HPDE6-E6E7 (cell line): Measurements from ENCODE around the gene MAPKAP1.

Experiments used
- DNase-seq: peaks from one replicate; pipeline ENCODE4 v3.0.0; 2011; ENCODE audit warnings: missing footprints; ENCODE audit errors: extremely low spot score

MAPKAP1 gene

GRCh38 chr9:125564631-125565030 is 142.4 kb downstream of the MAPKAP1 start:
- no peak for DNase-seq

DNA sequence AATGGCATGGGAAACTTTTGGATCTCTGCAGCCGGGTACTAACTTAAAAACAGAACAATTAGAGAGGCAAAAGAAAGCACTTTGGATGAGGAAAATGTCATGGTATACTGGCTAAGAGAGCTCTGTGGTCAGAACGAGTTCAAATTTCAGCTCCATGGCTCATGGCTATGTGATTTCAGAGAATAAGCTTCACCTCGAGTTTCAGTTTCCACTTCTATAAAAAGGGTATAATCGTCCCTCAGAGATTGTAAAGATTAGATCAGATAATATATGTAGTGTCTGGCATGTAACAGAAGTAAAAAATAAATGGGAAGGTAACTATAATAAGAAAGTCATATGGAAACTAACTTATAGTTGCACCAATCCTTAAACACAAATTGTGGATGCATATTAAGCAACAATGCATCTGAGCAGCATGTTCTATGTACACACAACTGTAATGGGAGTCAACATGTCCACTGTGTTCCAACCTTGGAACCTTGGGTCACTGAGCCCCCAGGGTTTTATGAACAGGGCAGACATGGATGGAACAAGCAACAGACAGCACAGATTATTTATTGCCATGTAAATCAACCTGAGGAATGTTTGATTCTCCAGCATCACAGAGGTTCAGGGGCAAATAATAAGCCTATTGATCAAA is 145.4 kb downstream of the MAPKAP1 start:
- no peak for DNase-seq

GRCh38 chr9:125559894-125560293 is 147.1 kb downstream of the MAPKAP1 start:
- no peak for DNase-seq

- DNase-seq = no peak
These were observed 147.8 kb downstream of the MAPKAP1 start for GRCh38 chr9:125559194-125559593.

- DNase-seq = peak; percentile 72
These were observed 148.4 kb downstream of the MAPKAP1 start for GRCh38 chr9:125558453-125559092.

GRCh38 chr9:125556046-125556721 is 150.8 kb downstream of the MAPKAP1 start:
- no peak for DNase-seq

- DNase-seq = no peak
These were observed 152.3 kb downstream of the MAPKAP1 start for GRCh38 chr9:125554726-125555125.

GRCh38 chr9:125551781-125552180 is 155.2 kb downstream of the MAPKAP1 start:
- DNase-seq = no peak

DNA sequence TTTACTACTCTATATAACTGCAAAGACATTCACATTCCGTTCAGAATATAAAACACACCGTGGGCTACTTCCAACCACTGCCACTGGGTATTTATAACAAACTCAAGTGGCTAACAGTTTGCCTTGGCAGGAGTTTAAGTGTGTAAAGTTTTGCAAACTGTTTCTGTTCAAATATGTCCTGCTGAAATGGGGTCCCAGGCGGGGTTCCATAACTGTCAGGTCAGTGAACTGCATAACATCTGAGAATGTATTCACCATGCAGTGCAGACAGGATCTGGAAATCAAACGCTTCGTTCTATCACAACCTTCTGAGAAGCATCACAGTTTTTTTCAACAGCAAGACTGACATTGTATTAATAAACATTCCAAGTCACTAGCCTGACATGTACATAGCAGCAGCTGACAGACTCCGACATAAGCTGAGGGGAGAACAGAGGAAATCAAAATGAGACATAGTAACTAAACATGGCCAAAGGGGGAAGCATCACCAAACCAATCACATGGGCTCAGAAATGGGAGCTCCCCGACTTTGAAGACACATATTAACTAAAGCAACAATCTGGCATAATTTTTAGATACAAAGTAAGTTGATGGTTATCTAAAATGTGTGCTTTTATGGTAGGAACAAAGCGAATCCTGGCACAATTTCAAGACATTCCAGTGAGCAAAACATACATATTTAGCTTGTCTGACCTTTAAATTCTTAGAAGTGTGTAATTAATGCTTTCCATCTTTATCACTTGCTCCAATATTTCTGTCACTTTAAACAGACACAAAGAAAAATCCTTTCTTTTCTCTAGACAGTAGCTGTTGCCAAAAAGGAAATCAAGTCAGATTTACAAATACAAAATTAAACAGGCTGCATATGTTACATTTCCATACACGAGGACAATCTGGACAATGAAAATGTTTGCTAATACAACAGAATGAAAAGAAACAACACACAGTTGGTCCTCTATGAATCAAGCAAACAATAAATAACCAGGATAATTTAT is 156.8 kb downstream of the MAPKAP1 start:
- DNase-seq = no peak

GRCh38 chr9:125549465-125549871 is 157.5 kb downstream of the MAPKAP1 start:
- DNase-seq = no peak

- DNase-seq = no peak
These were observed 158.0 kb downstream of the MAPKAP1 start for GRCh38 chr9:125549039-125549438.

DNA sequence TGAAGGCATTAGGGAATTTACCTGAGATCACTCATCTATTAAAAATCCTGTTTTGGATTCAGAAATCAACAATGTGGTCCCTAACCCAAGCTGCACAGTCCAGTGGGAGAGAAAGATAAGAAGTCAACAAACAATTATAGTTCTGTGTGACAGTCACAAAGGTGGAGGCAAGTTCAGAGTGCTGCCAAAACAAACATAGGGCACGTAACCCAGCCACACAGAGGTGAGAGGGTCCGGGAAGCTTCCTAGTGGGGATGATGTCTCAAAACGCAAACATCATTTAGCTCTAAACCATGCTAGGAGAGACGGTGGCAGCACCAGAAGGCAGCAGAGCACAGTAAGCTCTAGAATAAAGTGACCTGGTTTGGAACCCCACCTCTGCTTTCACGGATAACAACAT is 158.9 kb downstream of the MAPKAP1 start:
- DNase-seq = no peak

- no peak for DNase-seq
These were observed 159.6 kb downstream of the MAPKAP1 start for GRCh38 chr9:125547368-125547767.

DNA sequence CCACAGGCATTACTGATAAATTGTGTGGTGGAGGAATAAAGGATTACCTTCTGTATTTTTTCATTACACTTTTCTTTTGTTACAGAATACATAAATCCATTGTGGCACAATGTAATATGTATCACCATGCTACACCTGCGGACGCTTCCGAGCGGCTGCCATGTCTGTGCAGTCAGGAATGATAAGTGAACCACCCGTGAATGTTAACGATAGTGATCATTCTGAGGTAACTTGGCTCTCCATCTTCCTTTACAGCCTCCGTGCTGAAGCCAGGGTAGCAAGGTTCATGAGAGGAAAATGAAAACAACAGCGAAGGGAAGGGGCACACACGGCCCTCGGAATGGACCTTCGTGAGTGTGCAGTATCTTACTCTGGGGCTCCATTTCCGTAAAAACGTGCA is 161.2 kb downstream of the MAPKAP1 start:
- DNase-seq = no peak

DNA sequence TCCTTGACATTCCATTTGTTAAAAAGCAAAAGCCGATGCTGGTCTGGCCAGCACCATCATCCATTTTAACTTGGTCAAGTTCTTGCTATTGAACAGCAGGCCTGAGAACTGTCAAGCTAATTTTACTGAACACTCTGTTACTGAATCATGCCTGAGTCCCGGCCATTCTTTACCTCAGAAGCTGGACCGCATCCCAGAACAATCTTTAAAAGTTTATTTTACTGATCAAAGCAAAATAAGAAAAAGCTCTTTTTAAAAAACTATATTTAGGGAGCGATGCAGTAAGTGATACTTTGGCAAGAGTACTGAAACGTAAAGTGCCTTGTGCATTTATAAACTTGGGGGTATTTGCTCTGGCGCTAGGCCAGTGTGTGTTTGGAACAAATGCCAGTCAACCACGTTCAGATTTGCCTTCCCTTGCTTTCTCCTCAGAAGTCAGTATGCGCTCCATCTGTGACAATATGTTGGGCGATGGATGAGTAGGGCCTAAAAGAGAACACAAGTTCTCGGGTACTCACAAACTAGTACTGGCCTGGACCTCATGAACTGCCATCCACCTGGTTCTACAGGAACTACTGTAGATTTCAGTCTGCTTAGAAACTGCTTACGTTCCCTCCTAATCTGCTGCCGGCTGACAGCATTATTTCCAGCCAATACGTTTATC is 161.9 kb downstream of the MAPKAP1 start:
- no peak for DNase-seq

- no peak for DNase-seq
These were observed 162.5 kb downstream of the MAPKAP1 start for GRCh38 chr9:125544484-125544883.

- no peak for DNase-seq
These were observed 165.2 kb downstream of the MAPKAP1 start for GRCh38 chr9:125541840-125542243.

DNA sequence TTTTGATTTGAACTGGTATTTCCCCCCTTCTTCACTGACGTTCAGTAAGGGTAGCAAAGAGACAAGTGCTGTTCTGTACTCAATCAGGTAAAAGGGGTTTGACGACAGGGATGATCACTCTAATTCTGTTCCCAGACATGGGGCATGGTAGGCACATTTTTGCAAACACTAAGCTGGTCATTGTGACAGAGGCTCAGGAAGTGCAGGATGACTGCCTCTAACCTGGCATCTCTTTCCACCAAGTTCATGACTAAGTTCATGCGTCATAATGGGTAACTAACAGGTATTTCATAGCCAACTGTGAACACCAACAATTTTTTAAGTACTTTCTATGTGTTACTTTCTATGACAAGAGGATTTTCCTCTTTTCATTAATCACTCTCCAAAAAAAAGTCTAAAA is 166.5 kb downstream of the MAPKAP1 start:
- DNase-seq = peak; percentile 56

DNA sequence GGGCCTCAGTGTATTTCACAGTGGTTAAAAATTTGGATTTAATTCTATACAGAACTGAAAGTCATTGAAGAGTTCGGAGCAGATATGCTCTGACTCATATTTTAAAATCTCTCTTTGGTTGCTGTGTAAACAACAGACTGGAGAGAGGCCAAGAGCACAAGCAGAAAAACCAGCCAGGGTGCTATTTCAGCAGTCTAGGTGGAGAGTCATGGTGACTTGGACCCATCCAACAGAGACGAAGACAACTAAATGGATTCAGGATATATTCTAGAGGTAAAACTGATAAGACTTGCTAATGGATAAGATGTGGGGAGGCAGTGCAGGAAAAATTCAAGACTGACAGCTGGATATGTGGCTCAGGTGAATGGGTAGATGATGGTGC is 168.9 kb downstream of the MAPKAP1 start:
- peak; percentile 86 for DNase-seq

- DNase-seq = no peak
These were observed 169.4 kb downstream of the MAPKAP1 start for GRCh38 chr9:125537442-125538091.

DNA sequence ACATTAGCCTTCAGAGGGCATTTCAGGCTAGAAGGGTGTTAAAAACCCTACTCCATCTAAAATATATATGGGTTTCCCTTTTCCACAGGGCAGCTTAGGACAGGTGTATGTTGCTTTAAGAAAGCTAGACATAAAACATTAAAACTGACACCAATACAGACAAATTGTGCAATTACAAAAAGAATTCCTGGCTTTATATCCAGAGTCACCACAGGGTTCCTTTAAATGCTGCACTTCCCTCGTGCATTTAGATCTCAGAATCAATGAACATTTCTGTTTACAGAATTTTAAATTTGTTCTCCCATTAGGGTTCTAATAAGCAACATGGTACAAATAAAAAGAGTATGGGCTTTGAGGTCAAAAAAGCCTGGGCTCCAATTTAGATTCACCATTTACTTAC is 170.2 kb downstream of the MAPKAP1 start:
- DNase-seq = no peak
